Activated T-helper 9 cell treated with anti-CD3 and anti-CD28 coated beads, Interleukin-2, amount 50 U/mL, for 16 hours (primary cell): Measurements from ENCODE around the gene ZNF117.
"Not testable (repeated sequence)": the region's sequence is repeated elsewhere in the genome, so short reads cannot be mapped to it uniquely, and the experiment has no call there.

Source experiments
- DNase-seq: peaks from one replicate; pipeline ENCODE4 v3.0.0-alpha.2; 2020; ENCODE audit warnings: low read depth

ZNF117 gene

GRCh38 chr7:64990936-64991335 lies at the start of gene ZNF117:
Gene ZNF117 (minus strand): TSS chr7:64991036.
- DNase-seq, result no peak

- peak; percentile 6 for DNase-seq
Measured at GRCh38 chr7:65038767-65039166, 47.9 kb upstream of the ZNF117 start.

- DNase-seq, result peak; percentile 94
Measured at GRCh38 chr7:65037740-65038688, 47.2 kb upstream of the ZNF117 start.

- DNase-seq, result not testable (repeated sequence)
Measured at GRCh38 chr7:65036526-65036925, 45.7 kb upstream of the ZNF117 start.

- DNase-seq, result not testable (repeated sequence)
Measured at GRCh38 chr7:65035469-65035868, 44.6 kb upstream of the ZNF117 start.

- not testable (repeated sequence) for DNase-seq
Measured at GRCh38 chr7:65034120-65034782, 43.4 kb upstream of the ZNF117 start.

- DNase-seq, result not testable (repeated sequence)
Measured at GRCh38 chr7:65033391-65033790, 42.6 kb upstream of the ZNF117 start.

- DNase-seq, result not testable (repeated sequence)
Measured at GRCh38 chr7:65025023-65025422, 34.2 kb upstream of the ZNF117 start.

GRCh38 chr7:65020978-65021377 lies 30.1 kb upstream of the ZNF117 start:
- not testable (repeated sequence) for DNase-seq

- DNase-seq, result not testable (repeated sequence)
Measured at GRCh38 chr7:65009881-65010280, 19.0 kb upstream of the ZNF117 start.

GRCh38 chr7:65009394-65009793 lies 18.6 kb upstream of the ZNF117 start:
- not testable (repeated sequence) for DNase-seq

- DNase-seq, result not testable (repeated sequence)
Measured at GRCh38 chr7:65007036-65007435, 16.2 kb upstream of the ZNF117 start.

GRCh38 chr7:65006094-65006992 lies 15.5 kb upstream of the ZNF117 start, which contains the start of gene ERV3-1:
Gene ERV3-1 (minus strand): TSS chr7:65006687. CDS start chr7:64993026, 13,661 bp downstream.
- DNase-seq, result peak; percentile 84

GRCh38 chr7:65004575-65004974 lies 13.7 kb upstream of the ZNF117 start:
- no peak for DNase-seq

GRCh38 chr7:65002972-65003585 lies 12.2 kb upstream of the ZNF117 start:
- DNase-seq, result no peak

GRCh38 chr7:65001291-65001814 lies 10.5 kb upstream of the ZNF117 start:
- DNase-seq, result no peak

GRCh38 chr7:64999165-65000004 lies 8.5 kb upstream of the ZNF117 start:
- DNase-seq, result no peak

- no peak for DNase-seq
Measured at GRCh38 chr7:64998865-64999164, 8.0 kb upstream of the ZNF117 start.

GRCh38 chr7:64997927-64998391 lies 7.1 kb upstream of the ZNF117 start:
- no peak for DNase-seq
